Lower leg skin (tissue), 3 donors: ENCODE measurements around the gene PRRX2.
"Not testable (repeated sequence)": the region's sequence is repeated elsewhere in the genome, so short reads cannot be mapped to it uniquely, and the experiment has no call there.

Experiments
- POLR2A ChIP-seq, 2 donors: fragments of 450-650 bp; IDR thresholded peaks; one replicate each; pipeline ENCODE4 v1.6.1; 2016 to 2017; ENCODE audit warnings: antibody characterized with exemption in 2 of 2, mild to moderate bottlenecking in 1 of 2, moderate library complexity in 1 of 2
- TF ChIP-seq, protein P1 (sequence below), 3 donors: fragments of 450-650 bp; IDR thresholded peaks; one replicate each; pipeline ENCODE4 v1.5.1; 2016; ENCODE audit warnings: antibody characterized with exemption in 3 of 3, mild to moderate bottlenecking in 3 of 3, moderate library complexity in 2 of 3

DNA sequence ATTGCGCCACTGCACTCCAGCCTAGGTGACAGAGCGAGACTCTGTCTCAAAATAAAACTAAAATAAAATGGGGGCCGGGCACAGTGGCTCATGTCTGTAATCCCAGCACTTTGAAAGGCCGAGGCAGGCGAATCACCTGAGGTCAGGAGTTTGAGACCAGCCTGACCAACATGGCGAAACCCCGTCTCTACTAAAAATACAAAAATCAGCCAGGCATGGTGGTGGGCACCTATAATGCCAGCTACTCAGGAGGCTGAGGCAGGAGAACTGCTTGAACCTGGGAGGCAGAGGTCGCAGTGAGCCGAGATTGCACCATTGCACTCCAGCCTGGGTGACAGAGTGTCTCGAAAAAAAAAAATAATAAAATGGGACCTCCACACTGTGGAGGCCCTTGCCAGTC, 29.1 kb upstream of the PRRX2 start:
- TF ChIP-seq, protein P1, sequence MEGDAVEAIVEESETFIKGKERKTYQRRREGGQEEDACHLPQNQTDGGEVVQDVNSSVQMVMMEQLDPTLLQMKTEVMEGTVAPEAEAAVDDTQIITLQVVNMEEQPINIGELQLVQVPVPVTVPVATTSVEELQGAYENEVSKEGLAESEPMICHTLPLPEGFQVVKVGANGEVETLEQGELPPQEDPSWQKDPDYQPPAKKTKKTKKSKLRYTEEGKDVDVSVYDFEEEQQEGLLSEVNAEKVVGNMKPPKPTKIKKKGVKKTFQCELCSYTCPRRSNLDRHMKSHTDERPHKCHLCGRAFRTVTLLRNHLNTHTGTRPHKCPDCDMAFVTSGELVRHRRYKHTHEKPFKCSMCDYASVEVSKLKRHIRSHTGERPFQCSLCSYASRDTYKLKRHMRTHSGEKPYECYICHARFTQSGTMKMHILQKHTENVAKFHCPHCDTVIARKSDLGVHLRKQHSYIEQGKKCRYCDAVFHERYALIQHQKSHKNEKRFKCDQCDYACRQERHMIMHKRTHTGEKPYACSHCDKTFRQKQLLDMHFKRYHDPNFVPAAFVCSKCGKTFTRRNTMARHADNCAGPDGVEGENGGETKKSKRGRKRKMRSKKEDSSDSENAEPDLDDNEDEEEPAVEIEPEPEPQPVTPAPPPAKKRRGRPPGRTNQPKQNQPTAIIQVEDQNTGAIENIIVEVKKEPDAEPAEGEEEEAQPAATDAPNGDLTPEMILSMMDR (IDR thresholded peaks at IDR 0.05): not testable (repeated sequence)
- TF ChIP-seq POLR2A (IDR thresholded peaks at IDR 0.05): not testable (repeated sequence)
